ENCODE measurements around the gene MAP3K10.
A peak's percentile ranks its signal among the peaks of the same experiment; 100 is the strongest.
"Not testable (repeated sequence)": the region's sequence is repeated elsewhere in the genome, so short reads cannot be mapped to it uniquely, and the experiment has no call there.

The MAP3K10 gene

GRCh38 chr19:40190891-40191835 lies at the start of gene MAP3K10:
TSS of gene MAP3K10 (plus strand) at chr19:40191426. CDS start at chr19:40192032, 606 bp downstream.
- TF ChIP-seq ZFX (IDR thresholded peaks at IDR 0.05) = peak; percentile 92
- TF ChIP-seq, protein P1, sequence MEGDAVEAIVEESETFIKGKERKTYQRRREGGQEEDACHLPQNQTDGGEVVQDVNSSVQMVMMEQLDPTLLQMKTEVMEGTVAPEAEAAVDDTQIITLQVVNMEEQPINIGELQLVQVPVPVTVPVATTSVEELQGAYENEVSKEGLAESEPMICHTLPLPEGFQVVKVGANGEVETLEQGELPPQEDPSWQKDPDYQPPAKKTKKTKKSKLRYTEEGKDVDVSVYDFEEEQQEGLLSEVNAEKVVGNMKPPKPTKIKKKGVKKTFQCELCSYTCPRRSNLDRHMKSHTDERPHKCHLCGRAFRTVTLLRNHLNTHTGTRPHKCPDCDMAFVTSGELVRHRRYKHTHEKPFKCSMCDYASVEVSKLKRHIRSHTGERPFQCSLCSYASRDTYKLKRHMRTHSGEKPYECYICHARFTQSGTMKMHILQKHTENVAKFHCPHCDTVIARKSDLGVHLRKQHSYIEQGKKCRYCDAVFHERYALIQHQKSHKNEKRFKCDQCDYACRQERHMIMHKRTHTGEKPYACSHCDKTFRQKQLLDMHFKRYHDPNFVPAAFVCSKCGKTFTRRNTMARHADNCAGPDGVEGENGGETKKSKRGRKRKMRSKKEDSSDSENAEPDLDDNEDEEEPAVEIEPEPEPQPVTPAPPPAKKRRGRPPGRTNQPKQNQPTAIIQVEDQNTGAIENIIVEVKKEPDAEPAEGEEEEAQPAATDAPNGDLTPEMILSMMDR (conservative IDR thresholded peaks at IDR 0.05) = no peak
- H3K27ac ChIP-seq = peak within 1 kb of the TSS; percentile 68

DNA sequence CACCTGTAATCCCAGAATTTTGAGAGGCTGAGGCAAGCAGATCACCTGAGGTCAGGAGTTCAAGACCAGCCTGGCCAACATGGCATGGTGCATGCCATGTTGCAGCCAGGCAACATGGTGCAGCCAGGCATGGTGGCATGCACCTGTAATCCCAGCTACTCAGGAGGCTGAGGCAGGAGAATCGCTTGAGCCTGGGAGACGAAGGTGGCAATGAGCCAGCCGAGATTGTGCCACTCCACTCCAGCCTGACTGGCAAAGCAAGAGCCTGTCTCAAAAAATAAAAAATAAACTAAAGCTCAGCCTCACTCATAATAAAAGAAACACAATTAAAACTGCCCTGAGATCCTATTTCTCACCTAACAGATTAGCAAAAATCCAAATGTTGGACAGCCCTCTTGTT lies 49.7 kb upstream of the MAP3K10 start:
- no peak for TF ChIP-seq ZFX (IDR thresholded peaks at IDR 0.05)
- TF ChIP-seq, protein P1 (conservative IDR thresholded peaks at IDR 0.05) = no peak
- H3K27ac ChIP-seq = no peak overlapping the region

- TF ChIP-seq, protein P1 (conservative IDR thresholded peaks at IDR 0.05) = no peak
- TF ChIP-seq ZFX (IDR thresholded peaks at IDR 0.05) = no peak
- no peak overlapping the region for H3K27ac ChIP-seq
Observed at GRCh38 chr19:40143612-40144011, 47.6 kb upstream of the MAP3K10 start.

DNA sequence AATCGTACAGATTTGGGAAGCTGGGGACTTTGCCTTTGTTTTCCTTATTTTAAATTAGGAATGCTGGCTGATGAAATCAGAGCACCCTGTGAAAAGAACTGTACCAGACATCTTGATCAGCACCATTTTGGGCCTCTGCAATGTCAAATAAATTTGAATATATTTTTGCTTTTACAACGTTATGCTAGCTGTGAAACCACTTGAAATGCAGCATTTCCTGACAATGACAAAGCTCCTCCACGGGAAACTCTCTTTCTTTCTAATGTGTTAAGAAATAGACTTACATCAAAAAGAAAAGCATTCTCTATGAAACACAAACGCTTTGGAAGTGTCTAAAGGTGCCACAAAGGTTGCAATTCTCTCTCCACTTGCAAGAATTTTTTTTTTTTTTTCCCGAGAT lies 47.1 kb upstream of the MAP3K10 start:
- TF ChIP-seq, protein P1 (conservative IDR thresholded peaks at IDR 0.05) = no peak
- TF ChIP-seq ZFX (IDR thresholded peaks at IDR 0.05) = no peak
- H3K27ac ChIP-seq = no peak overlapping the region

DNA sequence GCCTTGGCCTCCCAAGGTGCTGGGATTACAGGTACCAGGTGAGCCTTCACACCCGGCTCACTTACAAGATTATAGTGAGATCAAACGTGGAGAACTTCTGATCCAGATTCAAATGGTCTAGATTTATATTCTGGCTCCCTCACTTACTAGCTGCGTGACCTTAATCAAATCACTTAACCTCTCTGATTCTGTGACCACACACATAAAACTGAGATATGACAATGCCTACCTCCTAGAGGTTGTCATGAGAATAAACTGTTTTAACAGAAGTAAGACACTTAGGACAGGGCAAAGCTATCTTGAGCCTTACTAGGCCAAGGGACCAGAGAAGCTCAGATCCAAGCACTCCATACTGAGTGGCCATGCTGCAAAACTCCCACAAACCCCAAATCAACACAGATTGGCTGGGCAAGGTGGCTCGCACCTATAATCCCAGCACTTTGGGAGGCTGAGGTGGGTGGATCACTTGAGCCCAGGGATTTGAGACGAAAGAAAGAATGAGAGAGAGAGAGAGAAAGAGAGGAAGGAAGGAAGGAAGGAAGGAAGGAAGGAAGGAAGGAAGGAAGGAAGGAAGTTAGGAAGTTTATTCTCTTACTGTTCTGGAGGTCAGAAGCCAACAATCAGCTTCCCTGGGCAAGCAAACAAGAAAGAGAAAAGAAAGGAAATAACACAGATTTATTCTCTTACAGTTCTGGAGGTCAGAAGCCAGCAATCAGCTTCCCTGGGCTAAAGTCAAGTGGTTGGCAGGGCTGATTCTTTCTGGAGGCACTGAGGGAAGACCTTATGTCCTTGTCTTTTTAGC lies 46.1 kb upstream of the MAP3K10 start:
- no peak overlapping the region for H3K27ac ChIP-seq
- no peak for TF ChIP-seq ZFX (IDR thresholded peaks at IDR 0.05)
- TF ChIP-seq, protein P1 (conservative IDR thresholded peaks at IDR 0.05) = no peak

DNA sequence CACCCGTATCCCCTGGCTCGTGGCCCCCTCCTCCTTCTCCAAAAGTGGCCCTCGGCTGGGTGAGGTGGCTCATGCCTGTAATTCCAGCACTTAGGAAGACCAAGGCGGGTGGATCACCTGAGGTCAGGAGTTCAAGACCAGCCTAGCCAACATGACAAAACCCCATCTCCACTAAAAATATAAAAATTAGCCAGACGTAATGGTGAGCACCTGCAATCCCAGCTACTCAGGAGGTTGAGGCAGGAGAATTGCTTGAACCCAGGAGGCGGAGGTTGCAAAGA lies 45.5 kb upstream of the MAP3K10 start:
- H3K27ac ChIP-seq = not testable (repeated sequence)

GRCh38 chr19:40147338-40147692 lies 43.9 kb upstream of the MAP3K10 start:
- no peak for TF ChIP-seq ZFX (IDR thresholded peaks at IDR 0.05)
- TF ChIP-seq, protein P1 (conservative IDR thresholded peaks at IDR 0.05) = no peak
- no peak overlapping the region for H3K27ac ChIP-seq
